ENCODE measurements around the gene MSH3. TPM values are rescaled to one million over a fixed set of nuclear protein-coding genes. Genes with fewer than 3 reads are reported as not detected.

The MSH3 gene
- total and polyA plus RNA-seq, 2 of the 8 experiments (the other 6 are each of a cell fraction or from before 2014, with no cell fraction given), result 3.6 to 22.6 TPM

DNA sequence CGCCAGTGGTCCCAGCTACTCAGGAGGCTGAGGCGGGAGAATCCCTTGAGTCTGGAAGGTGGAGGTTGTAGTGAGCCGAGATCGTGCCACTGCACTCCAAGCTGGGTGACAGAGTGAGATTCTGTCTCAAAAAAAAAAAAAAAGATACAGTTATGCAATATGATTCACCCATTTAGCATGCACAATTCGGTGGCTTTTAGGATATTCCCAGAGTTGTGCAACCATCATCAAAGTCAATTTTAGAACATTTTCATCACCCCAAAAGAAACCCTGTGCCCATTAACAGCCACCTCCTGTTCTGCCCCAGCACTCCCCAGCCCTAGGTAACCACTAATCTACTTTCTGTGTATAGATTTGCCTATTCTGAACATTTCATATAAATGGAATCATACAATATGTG, 4.7 kb downstream of the MSH3 start (continued):
- TF ChIP-seq, protein P1, sequence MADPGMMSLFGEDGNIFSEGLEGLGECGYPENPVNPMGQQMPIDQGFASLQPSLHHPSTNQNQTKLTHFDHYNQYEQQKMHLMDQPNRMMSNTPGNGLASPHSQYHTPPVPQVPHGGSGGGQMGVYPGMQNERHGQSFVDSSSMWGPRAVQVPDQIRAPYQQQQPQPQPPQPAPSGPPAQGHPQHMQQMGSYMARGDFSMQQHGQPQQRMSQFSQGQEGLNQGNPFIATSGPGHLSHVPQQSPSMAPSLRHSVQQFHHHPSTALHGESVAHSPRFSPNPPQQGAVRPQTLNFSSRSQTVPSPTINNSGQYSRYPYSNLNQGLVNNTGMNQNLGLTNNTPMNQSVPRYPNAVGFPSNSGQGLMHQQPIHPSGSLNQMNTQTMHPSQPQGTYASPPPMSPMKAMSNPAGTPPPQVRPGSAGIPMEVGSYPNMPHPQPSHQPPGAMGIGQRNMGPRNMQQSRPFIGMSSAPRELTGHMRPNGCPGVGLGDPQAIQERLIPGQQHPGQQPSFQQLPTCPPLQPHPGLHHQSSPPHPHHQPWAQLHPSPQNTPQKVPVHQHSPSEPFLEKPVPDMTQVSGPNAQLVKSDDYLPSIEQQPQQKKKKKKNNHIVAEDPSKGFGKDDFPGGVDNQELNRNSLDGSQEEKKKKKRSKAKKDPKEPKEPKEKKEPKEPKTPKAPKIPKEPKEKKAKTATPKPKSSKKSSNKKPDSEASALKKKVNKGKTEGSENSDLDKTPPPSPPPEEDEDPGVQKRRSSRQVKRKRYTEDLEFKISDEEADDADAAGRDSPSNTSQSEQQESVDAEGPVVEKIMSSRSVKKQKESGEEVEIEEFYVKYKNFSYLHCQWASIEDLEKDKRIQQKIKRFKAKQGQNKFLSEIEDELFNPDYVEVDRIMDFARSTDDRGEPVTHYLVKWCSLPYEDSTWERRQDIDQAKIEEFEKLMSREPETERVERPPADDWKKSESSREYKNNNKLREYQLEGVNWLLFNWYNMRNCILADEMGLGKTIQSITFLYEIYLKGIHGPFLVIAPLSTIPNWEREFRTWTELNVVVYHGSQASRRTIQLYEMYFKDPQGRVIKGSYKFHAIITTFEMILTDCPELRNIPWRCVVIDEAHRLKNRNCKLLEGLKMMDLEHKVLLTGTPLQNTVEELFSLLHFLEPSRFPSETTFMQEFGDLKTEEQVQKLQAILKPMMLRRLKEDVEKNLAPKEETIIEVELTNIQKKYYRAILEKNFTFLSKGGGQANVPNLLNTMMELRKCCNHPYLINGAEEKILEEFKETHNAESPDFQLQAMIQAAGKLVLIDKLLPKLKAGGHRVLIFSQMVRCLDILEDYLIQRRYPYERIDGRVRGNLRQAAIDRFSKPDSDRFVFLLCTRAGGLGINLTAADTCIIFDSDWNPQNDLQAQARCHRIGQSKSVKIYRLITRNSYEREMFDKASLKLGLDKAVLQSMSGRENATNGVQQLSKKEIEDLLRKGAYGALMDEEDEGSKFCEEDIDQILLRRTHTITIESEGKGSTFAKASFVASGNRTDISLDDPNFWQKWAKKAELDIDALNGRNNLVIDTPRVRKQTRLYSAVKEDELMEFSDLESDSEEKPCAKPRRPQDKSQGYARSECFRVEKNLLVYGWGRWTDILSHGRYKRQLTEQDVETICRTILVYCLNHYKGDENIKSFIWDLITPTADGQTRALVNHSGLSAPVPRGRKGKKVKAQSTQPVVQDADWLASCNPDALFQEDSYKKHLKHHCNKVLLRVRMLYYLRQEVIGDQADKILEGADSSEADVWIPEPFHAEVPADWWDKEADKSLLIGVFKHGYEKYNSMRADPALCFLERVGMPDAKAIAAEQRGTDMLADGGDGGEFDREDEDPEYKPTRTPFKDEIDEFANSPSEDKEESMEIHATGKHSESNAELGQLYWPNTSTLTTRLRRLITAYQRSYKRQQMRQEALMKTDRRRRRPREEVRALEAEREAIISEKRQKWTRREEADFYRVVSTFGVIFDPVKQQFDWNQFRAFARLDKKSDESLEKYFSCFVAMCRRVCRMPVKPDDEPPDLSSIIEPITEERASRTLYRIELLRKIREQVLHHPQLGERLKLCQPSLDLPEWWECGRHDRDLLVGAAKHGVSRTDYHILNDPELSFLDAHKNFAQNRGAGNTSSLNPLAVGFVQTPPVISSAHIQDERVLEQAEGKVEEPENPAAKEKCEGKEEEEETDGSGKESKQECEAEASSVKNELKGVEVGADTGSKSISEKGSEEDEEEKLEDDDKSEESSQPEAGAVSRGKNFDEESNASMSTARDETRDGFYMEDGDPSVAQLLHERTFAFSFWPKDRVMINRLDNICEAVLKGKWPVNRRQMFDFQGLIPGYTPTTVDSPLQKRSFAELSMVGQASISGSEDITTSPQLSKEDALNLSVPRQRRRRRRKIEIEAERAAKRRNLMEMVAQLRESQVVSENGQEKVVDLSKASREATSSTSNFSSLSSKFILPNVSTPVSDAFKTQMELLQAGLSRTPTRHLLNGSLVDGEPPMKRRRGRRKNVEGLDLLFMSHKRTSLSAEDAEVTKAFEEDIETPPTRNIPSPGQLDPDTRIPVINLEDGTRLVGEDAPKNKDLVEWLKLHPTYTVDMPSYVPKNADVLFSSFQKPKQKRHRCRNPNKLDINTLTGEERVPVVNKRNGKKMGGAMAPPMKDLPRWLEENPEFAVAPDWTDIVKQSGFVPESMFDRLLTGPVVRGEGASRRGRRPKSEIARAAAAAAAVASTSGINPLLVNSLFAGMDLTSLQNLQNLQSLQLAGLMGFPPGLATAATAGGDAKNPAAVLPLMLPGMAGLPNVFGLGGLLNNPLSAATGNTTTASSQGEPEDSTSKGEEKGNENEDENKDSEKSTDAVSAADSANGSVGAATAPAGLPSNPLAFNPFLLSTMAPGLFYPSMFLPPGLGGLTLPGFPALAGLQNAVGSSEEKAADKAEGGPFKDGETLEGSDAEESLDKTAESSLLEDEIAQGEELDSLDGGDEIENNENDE (IDR thresholded peaks at IDR 0.05; ENCODE audit: insufficient replicate concordance, low read length), result no peak
- TF ChIP-seq SIX5 (IDR thresholded peaks at IDR 0.05; ENCODE audit: low read depth, low read length) (no peak), GTF2F1 (IDR thresholded peaks at IDR 0.05; ENCODE audit: borderline replicate concordance, low read depth, low read length) (no peak), YY1 (IDR thresholded peaks at IDR 0.05; ENCODE audit: low read depth, low read length) (no peak), POU5F1 (IDR thresholded peaks at IDR 0.05; ENCODE audit: low read depth, low read length) (no peak), MAFK (IDR thresholded peaks at IDR 0.05; ENCODE audit: low read depth, low read length) (no peak), TAF1 (IDR thresholded peaks at IDR 0.05; ENCODE audit: low read depth, low read length) (no peak), PHF8 (conservative IDR thresholded peaks at IDR 0.05; ENCODE audit: low read depth, low read length) (no peak)

Measured in H1 (cell line).